ENCODE data around the gene BSCL2.

BSCL2 gene

GRCh38 chr11:62688491-62688890, 18.7 kb downstream of the BSCL2 start:
- peaks cover 3% of the 10 kb centered on the region; the same call in 1 of the 2 replicates for H3F3A ChIP-seq (ENCODE audit: control insufficient read depth, insufficient read depth)

GRCh38 chr11:62687508-62688396, 19.5 kb downstream of the BSCL2 start:
- H3K4me3 ChIP-seq (ENCODE audit: low read length), result no peak overlapping the region
- peaks cover 17% of the 10 kb centered on the region for H3K36me3 ChIP-seq (ENCODE audit: control insufficient read depth, low read length)
- no peaks in the 10 kb centered on the region for H3K79me2 ChIP-seq (ENCODE audit: control insufficient read depth, low read length)
- H3K4me2 ChIP-seq (ENCODE audit: low read length), result no peak overlapping the region
- TF ChIP-seq, protein P1, sequence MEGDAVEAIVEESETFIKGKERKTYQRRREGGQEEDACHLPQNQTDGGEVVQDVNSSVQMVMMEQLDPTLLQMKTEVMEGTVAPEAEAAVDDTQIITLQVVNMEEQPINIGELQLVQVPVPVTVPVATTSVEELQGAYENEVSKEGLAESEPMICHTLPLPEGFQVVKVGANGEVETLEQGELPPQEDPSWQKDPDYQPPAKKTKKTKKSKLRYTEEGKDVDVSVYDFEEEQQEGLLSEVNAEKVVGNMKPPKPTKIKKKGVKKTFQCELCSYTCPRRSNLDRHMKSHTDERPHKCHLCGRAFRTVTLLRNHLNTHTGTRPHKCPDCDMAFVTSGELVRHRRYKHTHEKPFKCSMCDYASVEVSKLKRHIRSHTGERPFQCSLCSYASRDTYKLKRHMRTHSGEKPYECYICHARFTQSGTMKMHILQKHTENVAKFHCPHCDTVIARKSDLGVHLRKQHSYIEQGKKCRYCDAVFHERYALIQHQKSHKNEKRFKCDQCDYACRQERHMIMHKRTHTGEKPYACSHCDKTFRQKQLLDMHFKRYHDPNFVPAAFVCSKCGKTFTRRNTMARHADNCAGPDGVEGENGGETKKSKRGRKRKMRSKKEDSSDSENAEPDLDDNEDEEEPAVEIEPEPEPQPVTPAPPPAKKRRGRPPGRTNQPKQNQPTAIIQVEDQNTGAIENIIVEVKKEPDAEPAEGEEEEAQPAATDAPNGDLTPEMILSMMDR (IDR thresholded peaks at IDR 0.05; ENCODE audit: low read depth, low read length, poor library complexity, severe bottlenecking), result no peak
- TF ChIP-seq EZH2phosphoT487 (IDR thresholded peaks at IDR 0.05; ENCODE audit: borderline replicate concordance, low read length), result no peak
- H3K9me3 ChIP-seq (ENCODE audit: control insufficient read depth, insufficient read depth, low read length), result no peaks in the 10 kb centered on the region
- no peaks in the 10 kb centered on the region for H3K9me2 ChIP-seq (replicated peaks; ENCODE audit: control insufficient read depth, low read length)
- H3K4me1 ChIP-seq (ENCODE audit: control insufficient read depth, low read length), result no peaks in the 10 kb centered on the region
- H4K20me1 ChIP-seq (ENCODE audit: control insufficient read depth, insufficient read depth, low read depth, low read length), result no peaks in the 10 kb centered on the region
- H3K27me3 ChIP-seq (ENCODE audit: control insufficient read depth, low read length), result no peaks in the 10 kb centered on the region
- H3F3A ChIP-seq (ENCODE audit: control insufficient read depth, insufficient read depth), result peaks cover 3% of the 10 kb centered on the region; the same call in 1 of the 2 replicates
- no peak overlapping the region for H3K27ac ChIP-seq (ENCODE audit: low read depth, low read length)

More at GRCh38 chr11:62688491-62688890, 18.7 kb downstream of the BSCL2 start:
- no peak for TF ChIP-seq EZH2phosphoT487 (IDR thresholded peaks at IDR 0.05; ENCODE audit: borderline replicate concordance, low read length)
- TF ChIP-seq, protein P1 (IDR thresholded peaks at IDR 0.05; ENCODE audit: low read depth, low read length, poor library complexity, severe bottlenecking), result no peak
- Histone ChIP-seq H3K36me3 (ENCODE audit: control insufficient read depth, low read length) (peaks cover 20% of the 10 kb centered on the region), H3K4me3 (ENCODE audit: low read length) (no peak overlapping the region), H3K9me2 (replicated peaks; ENCODE audit: control insufficient read depth, low read length) (no peaks in the 10 kb centered on the region), H3K4me2 (ENCODE audit: low read length) (no peak overlapping the region), H3K27ac (ENCODE audit: low read depth, low read length) (no peak overlapping the region), H3K79me2 (ENCODE audit: control insufficient read depth, low read length) (no peaks in the 10 kb centered on the region), H4K20me1 (ENCODE audit: control insufficient read depth, insufficient read depth, low read depth, low read length) (no peaks in the 10 kb centered on the region), H3K4me1 (ENCODE audit: control insufficient read depth, low read length) (no peaks in the 10 kb centered on the region), H3K9me3 (ENCODE audit: control insufficient read depth, insufficient read depth, low read length) (no peaks in the 10 kb centered on the region), H3K27me3 (ENCODE audit: control insufficient read depth, low read length) (no peaks in the 10 kb centered on the region)

GRCh38 chr11:62682518-62682917, 24.7 kb downstream of the BSCL2 start:
- Histone ChIP-seq H4K20me1 (ENCODE audit: control insufficient read depth, insufficient read depth, low read depth, low read length) (no peaks in the 10 kb centered on the region), H3K79me2 (ENCODE audit: control insufficient read depth, low read length) (peaks cover 20% of the 10 kb centered on the region)
- TF ChIP-seq, protein P1 (IDR thresholded peaks at IDR 0.05; ENCODE audit: low read depth, low read length, poor library complexity, severe bottlenecking), result no peak
- no peak for TF ChIP-seq EZH2phosphoT487 (IDR thresholded peaks at IDR 0.05; ENCODE audit: borderline replicate concordance, low read length)

More at GRCh38 chr11:62682518-62682917, 24.7 kb downstream of the BSCL2 start:
- Histone ChIP-seq H3K4me3 (ENCODE audit: low read length) (no peak overlapping the region), H3F3A (ENCODE audit: control insufficient read depth, insufficient read depth) (peaks cover 4% of the 10 kb centered on the region; the same call in 1 of the 2 replicates), H3K9me3 (ENCODE audit: control insufficient read depth, insufficient read depth, low read length) (no peaks in the 10 kb centered on the region), H3K4me1 (ENCODE audit: control insufficient read depth, low read length) (peaks cover 28% of the 10 kb centered on the region), H3K27ac (ENCODE audit: low read depth, low read length) (no peak overlapping the region), H3K27me3 (ENCODE audit: control insufficient read depth, low read length) (no peaks in the 10 kb centered on the region), H3K4me2 (ENCODE audit: low read length) (no peak overlapping the region), H3K36me3 (ENCODE audit: control insufficient read depth, low read length) (peaks cover 8% of the 10 kb centered on the region), H3K9me2 (replicated peaks; ENCODE audit: control insufficient read depth, low read length) (no peaks in the 10 kb centered on the region)
